ENCODE data around the gene BPIFB4.

DNA sequence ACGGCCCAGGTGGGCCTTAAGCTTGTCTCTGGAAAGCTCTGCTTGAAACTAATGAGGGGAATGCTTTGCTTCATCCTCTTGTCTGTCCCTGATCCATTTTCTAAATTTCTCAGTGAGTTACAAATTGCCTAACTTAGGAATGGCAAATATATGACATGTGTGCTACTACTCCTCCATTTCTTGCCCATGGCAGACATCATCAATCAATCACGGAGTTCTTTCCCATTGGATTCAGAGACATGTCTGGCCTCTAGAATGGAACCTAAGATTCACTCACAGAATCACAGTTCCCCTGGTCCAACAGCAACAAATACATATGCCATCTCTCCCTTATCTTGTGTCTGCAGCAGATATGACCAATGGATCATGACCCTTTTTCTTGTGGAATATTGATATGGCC lies 6.6 kb upstream of the BPIFB4 start:
- TF ChIP-seq EZH2phosphoT487 (IDR thresholded peaks at IDR 0.05; ENCODE audit: insufficient read depth, low read depth) = no peak
- no peak for TF ChIP-seq EZH2 (IDR thresholded peaks at IDR 0.05; ENCODE audit: insufficient read depth, poor library complexity, severe bottlenecking)

Measured in GM23248 (cell line).